Smooth muscle cell (in vitro differentiated cells): Measurements from ENCODE around the gene PADI2. TPM values are rescaled to one million over a fixed set of nuclear protein-coding genes. Genes with fewer than 3 reads are reported as not detected.

Experiments used
- DNase-seq: peaks from one replicate; lab custom pipeline; 2025; ENCODE audit not compliant: unreplicated experiment; lab: John Stamatoyannopoulos, UW
- H2AFZ ChIP-seq: fragments of 200-600 bp; sonication (generic); 2 replicates; pipeline ENCODE4 v1.6.0; 2016; ENCODE audit warnings: antibody characterized with exemption, low read depth, mild to moderate bottlenecking
- H3F3A ChIP-seq: fragments of 200-600 bp; sonication (generic); 2 replicates; pipeline ENCODE4 v1.6.0; 2017; ENCODE audit warnings: antibody characterized with exemption, low read depth
- H3K27ac ChIP-seq: fragments of 200-600 bp; sonication (generic); 2 replicates; pipeline ENCODE4 v1.5.1; 2016; ENCODE audit warnings: low read depth, mild to moderate bottlenecking
- H3K27me3 ChIP-seq: fragments of 200-600 bp; sonication (generic); 2 replicates; pipeline ENCODE4 v1.6.1; 2016; ENCODE audit warnings: low read depth, mild to moderate bottlenecking
- H3K36me3 ChIP-seq: fragments of 200-600 bp; sonication (generic); 2 replicates; pipeline ENCODE4 v1.5.1; 2016; ENCODE audit warnings: low read depth
- H3K4me1 ChIP-seq: fragments of 200-600 bp; sonication (generic); 2 replicates; pipeline ENCODE4 v1.5.1; 2016; ENCODE audit warnings: low read depth
- H3K4me2 ChIP-seq: fragments of 200-600 bp; sonication (generic); 2 replicates; pipeline ENCODE4 v1.6.0; 2016; ENCODE audit warnings: mild to moderate bottlenecking
- H3K4me3 ChIP-seq: fragments of 200-600 bp; sonication (generic); 2 replicates; pipeline ENCODE4 v1.5.1; 2016; ENCODE audit warnings: mild to moderate bottlenecking
- H3K79me2 ChIP-seq: fragments of 200-600 bp; sonication (generic); 2 replicates; pipeline ENCODE4 v1.6.0; 2016; ENCODE audit warnings: low read depth, mild to moderate bottlenecking
- H3K9ac ChIP-seq: fragments of 200-600 bp; sonication (generic); 2 replicates; pipeline ENCODE4 v1.6.0; 2016; ENCODE audit warnings: low read depth
- H3K9me3 ChIP-seq: fragments of 200-600 bp; sonication (generic); replicated peaks from 2 replicates; pipeline ENCODE4 v1.5.1; 2016; ENCODE audit warnings: low read depth
- H4K20me1 ChIP-seq: fragments of 200-600 bp; sonication (generic); 2 replicates; pipeline ENCODE4 v1.6.0; 2016; ENCODE audit warnings: low read depth
- CTCF ChIP-seq: fragments of 200-600 bp; sonication (generic); IDR thresholded peaks from 2 replicates; pipeline ENCODE4 v1.5.1; 2017; ENCODE audit warnings: borderline replicate concordance, mild to moderate bottlenecking, antibody characterized with exemption; ENCODE audit not compliant: insufficient read depth, poor library complexity, severe bottlenecking
- WGBS: methylation state at CpG from one replicate; pipeline ENCODE4 v1.1.7; 2016; ENCODE audit warnings: low lambda C conversion rate; 5-methylcytosine and 5-hydroxymethylcytosine counted together
- polyA plus RNA-seq: library from polyadenylated mRNA; unstranded; fragments of >200 nt; fragmentation: Nextera tagmentation; extraction: Ambion mirVana; gene quantifications from 2 replicates; pipeline ENCODE4 v1.2.1, GENCODE V29; 2016
- total RNA-seq: library from RNA; depleted of rRNA; stranded (reverse); fragments of >200 nt; gene quantifications from 2 replicates; pipeline ENCODE4 v1.2.3, GENCODE V29; 2014

The PADI2 gene
- total and polyA plus RNA-seq, 2 experiments from 2014 or later, result not detected

GRCh38 chr1:17102232-17102631 lies 17.0 kb downstream of the PADI2 start:
- no peak overlapping the region for H3K4me3 ChIP-seq
- WGBS, result 79% methylated on average over 2 of the region's 2 CpGs
- no peaks in the 10 kb centered on the region for H3K27me3 ChIP-seq
- no peak overlapping the region for H3K4me2 ChIP-seq
- no peak for DNase-seq
- no peak overlapping the region for H3K27ac ChIP-seq
- no peak overlapping the region for H3K9ac ChIP-seq
- no peaks in the 10 kb centered on the region for H3K9me3 ChIP-seq
- no peaks in the 10 kb centered on the region for H3F3A ChIP-seq
- H3K4me1 ChIP-seq, result no peaks in the 10 kb centered on the region
- no peaks in the 10 kb centered on the region for H3K79me2 ChIP-seq
- H4K20me1 ChIP-seq, result no peaks in the 10 kb centered on the region
- no peaks in the 10 kb centered on the region for H3K36me3 ChIP-seq
- no peak for TF ChIP-seq CTCF
- no peak overlapping the region for H2AFZ ChIP-seq

- no peak overlapping the region for H3K27ac ChIP-seq
- no peaks in the 10 kb centered on the region for H3K9me3 ChIP-seq
- H3K79me2 ChIP-seq, result no peaks in the 10 kb centered on the region
- TF ChIP-seq CTCF, result no peak
- DNase-seq, result no peak
- H3K4me2 ChIP-seq, result no peak overlapping the region
- H3F3A ChIP-seq, result no peaks in the 10 kb centered on the region
- no peak overlapping the region for H3K9ac ChIP-seq
- no peak overlapping the region for H3K4me3 ChIP-seq
- H3K4me1 ChIP-seq, result no peaks in the 10 kb centered on the region
- no peaks in the 10 kb centered on the region for H3K36me3 ChIP-seq
- 84% methylated on average over 4 of the region's 4 CpGs for WGBS
- no peaks in the 10 kb centered on the region for H3K27me3 ChIP-seq
- H4K20me1 ChIP-seq, result no peaks in the 10 kb centered on the region
- H2AFZ ChIP-seq, result no peak overlapping the region
Measured at GRCh38 chr1:17101261-17101660, 18.0 kb downstream of the PADI2 start.

GRCh38 chr1:17099616-17100340 lies 19.5 kb downstream of the PADI2 start:
- Histone ChIP-seq H4K20me1 (no peaks in the 10 kb centered on the region), H3K4me2 (no peak overlapping the region), H3K9ac (no peak overlapping the region), H3K27ac (no peak overlapping the region), H3K4me1 (no peaks in the 10 kb centered on the region), H3K79me2 (no peaks in the 10 kb centered on the region), H3K9me3 (no peaks in the 10 kb centered on the region), H3K36me3 (no peaks in the 10 kb centered on the region), H3K27me3 (no peaks in the 10 kb centered on the region), H3F3A (no peaks in the 10 kb centered on the region), H3K4me3 (no peak overlapping the region), H2AFZ (no peak overlapping the region)
- DNase-seq, result no peak
- 72% methylated on average over 10 of the region's 10 CpGs for WGBS
- no peak for TF ChIP-seq CTCF
